HTERT RPE-1 (cell line): ENCODE measurements around the gene RTP2.

Source experiments
- in situ Hi-C: fragments of 300-500 bp; cut with MboI; formaldehyde crosslinking; loops from 4 replicates; pipeline ENCODE4 v1.14.3; 2020; ENCODE audit warnings: low sequenced_read_pairs

RTP2 gene

GRCh38 chr3:187739094-187739560 lies 36.8 kb upstream of the RTP2 start:
- in situ Hi-C loops: no loop called here

DNA sequence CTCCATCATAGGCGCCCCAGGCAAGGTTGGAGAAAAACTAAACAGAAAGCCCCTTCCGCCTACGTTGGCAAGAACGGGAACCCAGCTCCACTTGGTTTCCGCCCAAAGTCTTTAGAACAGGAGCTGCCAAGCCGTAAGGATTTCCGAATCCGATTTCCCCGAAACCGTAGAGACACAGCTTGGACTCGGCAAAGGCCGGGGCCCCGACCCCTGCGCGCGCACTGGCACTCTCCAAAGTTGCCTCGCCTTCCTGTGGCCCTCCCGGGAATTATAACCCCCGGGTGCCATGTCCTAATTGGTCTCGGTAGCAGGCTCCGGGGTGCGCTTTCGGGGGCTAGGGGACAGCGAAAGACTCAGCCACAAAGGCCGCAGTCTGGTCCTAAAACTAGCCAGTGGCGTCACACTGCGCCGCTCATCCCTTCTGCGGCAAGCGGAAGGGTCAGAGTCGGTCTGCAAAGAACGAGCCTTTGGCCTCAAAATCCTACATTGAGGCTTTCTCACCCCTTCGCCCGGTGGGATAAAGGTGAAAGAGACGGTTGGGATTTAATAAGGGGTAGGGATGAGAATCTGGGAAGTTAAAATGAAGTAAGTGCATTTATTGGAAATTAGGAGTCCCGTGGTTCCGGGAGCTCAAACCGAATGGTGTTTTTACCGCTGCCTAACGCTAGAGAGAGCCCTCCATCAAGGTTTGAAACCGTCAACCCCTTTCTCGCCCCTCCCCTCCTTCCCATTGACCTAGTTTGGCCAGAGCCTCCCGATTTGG lies 36.2 kb upstream of the RTP2 start:
- in situ Hi-C loops: no loop called here

DNA sequence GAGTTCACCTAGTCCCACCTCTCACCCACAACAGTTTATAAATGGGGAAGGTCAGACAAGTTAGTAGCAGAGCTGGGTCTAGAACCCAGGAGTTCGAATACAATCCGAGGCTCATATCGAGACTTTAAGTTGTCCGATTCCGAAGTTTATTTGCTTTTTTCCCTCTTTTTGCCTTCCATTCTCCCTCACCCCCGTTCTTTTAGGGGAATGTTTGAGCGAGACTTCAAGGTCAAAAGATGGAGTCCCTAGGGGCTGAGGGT lies 35.6 kb upstream of the RTP2 start:
- in situ Hi-C loops: no loop called here

- in situ Hi-C loops: no loop called here
Observed at GRCh38 chr3:187737368-187738070, 35.2 kb upstream of the RTP2 start.

DNA sequence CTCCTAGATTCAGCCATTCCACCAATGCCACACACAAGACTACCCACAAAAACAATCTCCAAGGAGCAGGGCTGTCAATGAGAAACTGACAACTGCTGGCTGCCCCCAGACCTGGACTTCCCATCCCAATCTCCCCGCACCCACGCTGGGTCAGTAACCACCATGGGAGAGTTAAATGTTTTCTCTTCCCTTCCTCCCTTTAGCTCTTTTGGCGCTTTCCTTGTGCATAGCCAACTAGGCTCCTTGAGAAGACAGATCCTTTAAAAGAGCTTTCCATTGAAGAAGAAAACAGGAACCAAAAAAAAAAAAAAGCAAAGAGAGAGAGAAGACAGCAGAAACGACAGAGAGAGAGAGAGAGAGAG lies 34.6 kb upstream of the RTP2 start:
- in situ Hi-C loops: no loop called here

GRCh38 chr3:187736418-187736871 lies 34.1 kb upstream of the RTP2 start:
- in situ Hi-C loops: no loop called here

DNA sequence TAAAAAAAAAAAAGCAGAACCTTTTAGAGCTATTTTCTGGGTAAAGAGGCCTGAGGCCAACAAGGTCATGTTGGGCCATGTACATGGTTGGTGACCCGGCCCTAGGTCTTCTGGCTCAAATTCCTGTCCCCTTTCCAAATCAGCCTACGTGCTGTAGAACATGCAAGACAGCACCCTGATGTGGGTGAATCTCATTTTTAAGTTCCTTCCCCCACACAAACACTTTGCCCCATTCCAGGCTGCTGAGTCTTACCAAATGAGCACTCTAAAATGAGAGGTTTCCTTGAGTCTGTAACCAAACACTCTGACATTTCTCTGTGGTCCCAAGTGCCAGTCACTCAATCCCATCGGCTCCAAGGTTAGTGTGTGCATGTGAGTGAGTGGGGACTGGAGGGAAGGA lies 33.5 kb upstream of the RTP2 start:
- in situ Hi-C loops: no loop called here

DNA sequence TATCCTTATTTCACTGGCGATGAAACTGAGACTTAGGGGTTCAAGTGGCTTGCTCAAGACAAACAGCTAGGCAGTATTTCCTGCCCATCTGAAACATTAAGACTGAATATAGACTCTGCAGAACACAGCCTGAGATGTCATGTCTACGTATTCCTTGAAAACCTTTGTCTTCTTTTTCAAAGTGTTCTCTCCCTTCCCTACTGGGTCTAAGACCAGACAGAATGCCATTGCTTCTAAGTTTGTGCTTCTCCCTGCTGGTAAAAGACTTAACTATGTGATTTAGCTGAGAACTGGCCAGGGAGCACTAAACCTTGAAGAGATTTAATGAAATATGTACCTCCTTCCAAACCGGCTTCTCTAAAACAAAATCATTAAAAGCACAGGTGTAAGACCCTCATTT lies 33.0 kb upstream of the RTP2 start:
- in situ Hi-C loops: no loop called here

- in situ Hi-C loops: no loop called here
Observed at GRCh38 chr3:187734841-187735240, 32.5 kb upstream of the RTP2 start.

DNA sequence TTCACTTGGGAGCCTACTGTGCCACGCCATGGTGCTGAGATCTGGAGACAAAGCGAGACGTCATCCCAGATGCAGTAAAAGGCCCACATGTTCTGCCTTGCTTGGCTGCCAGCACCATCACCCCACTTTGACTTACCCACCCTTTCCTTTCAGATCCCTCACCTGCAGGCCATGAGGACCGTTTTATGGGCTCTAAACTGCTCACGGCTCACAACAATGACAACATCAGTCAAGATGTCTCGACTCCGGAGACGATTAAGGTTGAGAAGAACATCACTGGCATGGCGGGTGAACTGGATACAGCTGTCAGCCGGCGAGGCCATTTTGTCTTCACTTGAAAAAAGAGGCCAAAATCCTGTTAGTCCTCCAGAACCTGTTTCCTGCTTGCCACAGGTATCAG lies 31.0 kb upstream of the RTP2 start:
- in situ Hi-C loops: no loop called here

GRCh38 chr3:187729598-187729997 lies 27.2 kb upstream of the RTP2 start:
- in situ Hi-C loops: no loop called here

- in situ Hi-C loops: no loop called here
Observed at GRCh38 chr3:187728940-187729583, 26.7 kb upstream of the RTP2 start.

- in situ Hi-C loops: no loop called here
Observed at GRCh38 chr3:187728248-187728647, 25.9 kb upstream of the RTP2 start.

DNA sequence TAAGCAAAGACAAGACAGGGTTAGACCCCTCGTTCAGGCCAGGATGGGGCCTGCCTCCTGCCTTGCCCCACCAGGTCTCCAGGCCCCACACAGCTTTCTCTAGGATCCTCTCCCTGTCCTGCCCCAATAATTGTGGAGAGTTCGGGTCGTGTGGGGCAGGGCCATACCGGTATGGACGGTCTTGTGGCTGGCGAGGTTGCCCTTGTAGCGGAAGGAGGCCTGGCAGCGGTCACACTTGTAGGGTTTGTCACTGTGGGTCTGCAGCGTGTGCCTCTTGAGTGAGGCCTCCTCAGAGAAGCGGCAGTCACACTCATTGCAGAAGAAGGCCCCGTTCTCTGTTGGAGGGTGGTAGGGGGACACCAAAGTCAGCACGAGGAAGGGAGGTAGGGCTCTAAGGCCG lies 24.2 kb upstream of the RTP2 start:
- in situ Hi-C loops: no loop called here

- in situ Hi-C loops: no loop called here
Observed at GRCh38 chr3:187725653-187726370, 23.5 kb upstream of the RTP2 start.

- in situ Hi-C loops: no loop called here
Observed at GRCh38 chr3:187725224-187725623, 22.9 kb upstream of the RTP2 start.

DNA sequence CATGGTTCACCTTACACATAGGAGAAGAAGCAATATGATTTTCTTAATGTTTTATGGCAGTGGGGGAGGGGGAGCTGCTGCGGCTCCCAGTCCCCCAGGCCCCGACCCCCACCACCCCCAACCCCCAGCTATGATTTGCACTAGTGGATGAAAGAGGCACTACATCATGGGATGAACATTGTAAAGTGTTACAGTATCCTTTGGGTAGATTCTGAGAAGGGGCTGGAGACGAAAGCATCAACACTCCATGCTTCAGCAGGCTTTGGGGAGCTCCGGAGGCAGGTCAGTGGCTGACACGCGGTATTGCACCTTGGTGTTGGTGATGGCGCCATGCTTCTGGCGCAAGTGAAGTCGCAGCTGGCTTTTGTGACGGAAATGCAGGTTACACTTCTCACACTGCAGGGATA lies 19.9 kb upstream of the RTP2 start:
- in situ Hi-C loops: no loop called here

DNA sequence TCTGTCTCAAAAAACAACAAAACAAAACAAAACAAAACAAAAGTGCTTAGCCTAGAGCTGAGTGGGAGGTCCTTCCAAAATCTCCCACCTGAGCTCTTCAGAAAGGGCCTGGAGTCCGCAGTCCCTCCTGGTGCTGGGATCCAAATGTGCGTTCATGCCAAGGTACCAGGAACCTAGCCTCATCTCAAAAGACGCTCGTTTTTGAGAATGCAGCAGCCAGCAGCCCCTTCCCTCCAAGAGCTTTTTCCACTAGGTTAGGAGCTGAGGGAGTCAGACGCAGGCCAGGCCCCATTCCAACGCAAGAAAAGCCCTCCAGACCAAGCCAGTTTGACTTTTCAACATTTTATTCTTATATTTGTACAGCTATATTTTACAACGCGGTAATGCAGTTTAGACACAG lies 18.7 kb upstream of the RTP2 start:
- in situ Hi-C loops: no loop called here

DNA sequence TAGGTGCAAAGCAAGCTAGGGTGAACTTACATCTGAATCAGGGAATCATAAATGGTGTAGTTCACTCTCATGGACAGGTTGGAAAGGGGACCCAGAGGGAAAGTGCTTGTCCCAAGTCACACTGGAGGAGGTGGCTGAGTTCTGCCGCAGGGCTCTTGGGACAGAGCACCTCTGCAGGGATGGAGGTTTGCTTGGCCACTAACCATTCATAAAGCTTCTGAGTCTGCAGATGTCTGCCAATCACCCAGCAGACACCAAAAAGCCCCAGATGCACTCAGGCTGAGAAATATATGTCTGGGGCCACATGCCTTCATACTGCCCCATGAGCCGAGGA lies 17.9 kb upstream of the RTP2 start:
- in situ Hi-C loops: no loop called here

DNA sequence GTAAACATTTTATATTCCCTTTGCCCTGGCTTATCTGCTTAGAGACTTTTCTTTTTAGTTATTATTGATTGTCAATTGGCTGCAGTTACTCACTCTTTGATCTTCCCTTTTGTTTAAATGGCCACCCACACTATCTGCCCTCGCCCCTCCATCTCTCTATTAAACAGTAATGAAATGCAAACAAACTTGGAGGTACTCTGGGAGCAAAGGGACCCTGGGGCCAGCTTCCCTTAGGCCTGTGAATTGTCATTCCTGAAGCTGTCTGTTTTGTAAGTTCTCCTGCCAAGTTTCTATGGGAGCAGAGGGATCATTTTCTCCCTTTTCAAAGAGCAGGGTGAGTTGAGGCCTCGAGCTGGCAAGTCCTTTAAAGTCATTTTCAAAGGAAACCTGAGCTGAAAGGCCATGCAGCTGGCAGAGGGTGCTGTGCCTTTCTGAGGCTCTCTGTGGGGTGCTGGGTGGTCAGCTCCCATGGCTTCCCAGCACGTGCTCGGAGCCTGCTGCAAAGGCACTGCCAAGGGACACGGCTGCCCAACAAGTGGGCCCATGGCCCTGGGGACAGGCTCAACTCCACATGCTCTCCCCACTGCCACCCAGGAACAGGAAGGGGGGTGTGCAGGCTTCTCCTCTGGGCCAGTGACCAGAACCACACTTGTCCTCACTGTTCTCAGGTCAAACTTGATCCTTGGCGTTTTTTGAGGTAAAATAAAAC lies 17.4 kb upstream of the RTP2 start:
- in situ Hi-C loops: no loop called here

- in situ Hi-C loops: no loop called here
Observed at GRCh38 chr3:187718802-187719201, 16.4 kb upstream of the RTP2 start.
